Activated CD4-positive, alpha-beta T cell treated with anti-CD3 and anti-CD28 coated beads for 36 hours (primary cell): ENCODE results near the gene ITGA11. TPM values are rescaled to one million over a fixed set of nuclear protein-coding genes. Genes with fewer than 3 reads are reported as not detected.
A peak's percentile ranks its signal among the peaks of the same experiment; 100 is the strongest.

Source experiments
- ATAC-seq: fragments of 200-7000 bp; cut with Tn5 transposase; one replicate; pipeline ENCODE4 v1.10.0; 2021; ENCODE audit warnings: mild to moderate bottlenecking, moderate library complexity
- CTCF ChIA-PET: fragments of 350-600 bp; sonication (Branson Sonifier 250); formaldehyde crosslinking; loops from one replicate; lab custom pipeline; 2021; ENCODE audit warnings: antibody characterized with exemption; lab: Charles Lee
- POLR2A ChIA-PET: fragments of 350-600 bp; sonication (Branson Sonifier 250); formaldehyde crosslinking; loops from one replicate; lab custom pipeline; 2021; ENCODE audit warnings: antibody characterized with exemption, inconsistent platforms; lab: Charles Lee
- DNase-seq: peaks from one replicate; pipeline ENCODE4 v3.0.0-alpha.2; 2020
- H3K27ac Mint-ChIP-seq: one replicate; pipeline ENCODE4 v1.8.0; 2021; ENCODE audit warnings: mixed read lengths
- H3K27me3 Mint-ChIP-seq: one replicate; pipeline ENCODE4 v1.8.0; 2021; ENCODE audit warnings: mixed read lengths
- H3K36me3 Mint-ChIP-seq: one replicate; pipeline ENCODE4 v1.8.0; 2021; ENCODE audit warnings: low read depth, mixed read lengths
- H3K4me1 Mint-ChIP-seq: one replicate; pipeline ENCODE4 v1.8.0; 2021; ENCODE audit warnings: mixed read lengths
- H3K4me3 Mint-ChIP-seq: one replicate; pipeline ENCODE4 v1.8.0; 2021; ENCODE audit warnings: mild to moderate bottlenecking, moderate library complexity, mixed read lengths
- H3K9me3 Mint-ChIP-seq: one replicate; pipeline ENCODE4 v1.8.0; 2021; ENCODE audit warnings: low read depth, mixed read lengths
- intact Hi-C, 2 experiments: fragments of 100-400 bp; cut with DNase I in 1 of 2; cut with micrococcal nuclease in 1 of 2; formaldehyde crosslinking; loops; one replicate each; pipeline versions ENCODE4 v1.14.2 to v1.15.1; 2022 to 2024; cut with DNase I, micrococcal nuclease
- total RNA-seq, 2 experiments: library from RNA; stranded (reverse); gene quantifications; one replicate each; pipeline ENCODE4 v1.2.3, GENCODE V29; 2021

The ITGA11 gene
- total RNA-seq, 2 experiments from 2014 or later = 2.9 to 3.2 TPM

- H3K4me1 Mint-ChIP-seq = peaks cover 10% of the 10 kb centered on the region
- ChIA-PET CTCF (interaction anchor here (0.8 to 1.5 kb wide), 3 partner anchors 17 to 182 kb away, joined by 3 read pairs; no protein-coding TSS in a partner anchor), POLR2A (no interaction called here)
Measured at GRCh38 chr15:68367992-68368391, 64.0 kb downstream of the ITGA11 start.

GRCh38 chr15:68367226-68367625 lies 64.7 kb downstream of the ITGA11 start:
- no peak for DNase-seq
- peaks cover 10% of the 10 kb centered on the region for H3K4me1 Mint-ChIP-seq
- no peak for ATAC-seq
- H3K27ac Mint-ChIP-seq = no peak overlapping the region
- no peaks in the 10 kb centered on the region for H3K36me3 Mint-ChIP-seq
- H3K4me3 Mint-ChIP-seq = peak overlapping the region; percentile 4
- no peaks in the 10 kb centered on the region for H3K27me3 Mint-ChIP-seq
- intact Hi-C loops = loop anchor here in 1 of 2 experiments (5.0 kb wide), 1 partner anchor 60 kb away; no protein-coding TSS in a partner anchor
- H3K9me3 Mint-ChIP-seq = no peaks in the 10 kb centered on the region
- POLR2A ChIA-PET = no interaction called here
- CTCF ChIA-PET = interaction anchor here (0.6 kb wide), 1 partner anchor 60 kb away, joined by 5 read pairs; no protein-coding TSS in a partner anchor

More at GRCh38 chr15:68367992-68368391, 64.0 kb downstream of the ITGA11 start:
- no peak for ATAC-seq
- no peak overlapping the region for H3K4me3 Mint-ChIP-seq
- no peak overlapping the region for H3K27ac Mint-ChIP-seq
- DNase-seq = no peak
- no peaks in the 10 kb centered on the region for H3K27me3 Mint-ChIP-seq
- intact Hi-C loops = loop anchor here in 1 of 2 experiments (5.0 kb wide), 1 partner anchor 61 kb away; no protein-coding TSS in a partner anchor
- no peaks in the 10 kb centered on the region for H3K36me3 Mint-ChIP-seq
- no peaks in the 10 kb centered on the region for H3K9me3 Mint-ChIP-seq

- ATAC-seq = no peak
- Mint-ChIP-seq H3K4me3 (peak overlapping the region; percentile 62), H3K27ac (no peak overlapping the region), H3K27me3 (no peaks in the 10 kb centered on the region), H3K9me3 (no peaks in the 10 kb centered on the region), H3K36me3 (no peaks in the 10 kb centered on the region), H3K4me1 (peaks cover 10% of the 10 kb centered on the region)
- no peak for DNase-seq
- CTCF ChIA-PET = interaction anchor here (0.7 to 3.0 kb wide), 2 partner anchors 60 to 618 kb away, joined by 3 to 12 read pairs; no protein-coding TSS in a partner anchor
- POLR2A ChIA-PET = no interaction called here
- intact Hi-C loops = loop anchor here in 1 of 2 experiments (5.0 kb wide), 1 partner anchor 59 kb away; no protein-coding TSS in a partner anchor
Measured at GRCh38 chr15:68366314-68366713, 65.6 kb downstream of the ITGA11 start.

GRCh38 chr15:68365770-68366169 lies 66.2 kb downstream of the ITGA11 start:
- CTCF ChIA-PET = interaction anchor here (0.7 to 3.0 kb wide), 2 partner anchors 60 to 617 kb away, joined by 3 to 12 read pairs; no protein-coding TSS in a partner anchor
- intact Hi-C loops = loop anchor here in 1 of 2 experiments (5.0 kb wide), 1 partner anchor 58 kb away; no protein-coding TSS in a partner anchor
- no peak for ATAC-seq
- Mint-ChIP-seq H3K27ac (peak overlapping the region; percentile 29), H3K27me3 (no peaks in the 10 kb centered on the region), H3K9me3 (no peaks in the 10 kb centered on the region), H3K4me3 (peak overlapping the region; percentile 62), H3K36me3 (no peaks in the 10 kb centered on the region), H3K4me1 (peaks cover 10% of the 10 kb centered on the region)
- no peak for DNase-seq
- POLR2A ChIA-PET = no interaction called here

GRCh38 chr15:68365140-68365745 lies 66.7 kb downstream of the ITGA11 start:
- Mint-ChIP-seq H3K9me3 (no peaks in the 10 kb centered on the region), H3K27ac (peak overlapping the region; percentile 84), H3K4me1 (peaks cover 10% of the 10 kb centered on the region), H3K27me3 (no peaks in the 10 kb centered on the region), H3K36me3 (no peaks in the 10 kb centered on the region), H3K4me3 (peak overlapping the region; percentile 62)
- ATAC-seq = peak; percentile 88
- ChIA-PET POLR2A (no interaction called here), CTCF (interaction anchor here (3.0 kb wide), 1 partner anchor 59 kb away, joined by 12 read pairs; no protein-coding TSS in a partner anchor)
- intact Hi-C loops = loop anchor here in 1 of 2 experiments (5.0 kb wide), 1 partner anchor 58 kb away; no protein-coding TSS in a partner anchor
- DNase-seq = peak; percentile 40

GRCh38 chr15:68364660-68365035 lies 67.3 kb downstream of the ITGA11 start:
- H3K36me3 Mint-ChIP-seq = no peaks in the 10 kb centered on the region
- CTCF ChIA-PET = interaction anchor here (1.1 to 3.0 kb wide), 2 partner anchors 58 to 112 kb away, joined by 3 to 12 read pairs; no protein-coding TSS in a partner anchor
- POLR2A ChIA-PET = no interaction called here
- peaks cover 10% of the 10 kb centered on the region for H3K4me1 Mint-ChIP-seq
- H3K27me3 Mint-ChIP-seq = no peaks in the 10 kb centered on the region
- H3K27ac Mint-ChIP-seq = peak overlapping the region; percentile 84
- H3K4me3 Mint-ChIP-seq = peak overlapping the region; percentile 62
- intact Hi-C loops = loop anchor here in 1 of 2 experiments (5.0 kb wide), 1 partner anchor 57 kb away; no protein-coding TSS in a partner anchor
- H3K9me3 Mint-ChIP-seq = no peaks in the 10 kb centered on the region
- no peak for DNase-seq
- ATAC-seq = no peak

GRCh38 chr15:68364028-68364659 lies 67.8 kb downstream of the ITGA11 start:
- Mint-ChIP-seq H3K4me1 (peaks cover 10% of the 10 kb centered on the region), H3K4me3 (no peak overlapping the region), H3K36me3 (no peaks in the 10 kb centered on the region), H3K9me3 (no peaks in the 10 kb centered on the region), H3K27ac (no peak overlapping the region), H3K27me3 (no peaks in the 10 kb centered on the region)
- ChIA-PET POLR2A (no interaction called here), CTCF (interaction anchor here (1.1 to 3.0 kb wide), 2 partner anchors 58 to 111 kb away, joined by 3 to 12 read pairs; no protein-coding TSS in a partner anchor)
- ATAC-seq (no peak), DNase-seq (no peak)
- intact Hi-C loops = no loop called here

GRCh38 chr15:68363353-68363752 lies 68.6 kb downstream of the ITGA11 start:
- ChIA-PET CTCF (interaction anchor here (3.0 kb wide), 1 partner anchor 57 kb away, joined by 12 read pairs; no protein-coding TSS in a partner anchor), POLR2A (no interaction called here)
- Mint-ChIP-seq H3K4me1 (peaks cover 10% of the 10 kb centered on the region), H3K36me3 (no peaks in the 10 kb centered on the region), H3K4me3 (no peak overlapping the region), H3K9me3 (no peaks in the 10 kb centered on the region), H3K27ac (no peak overlapping the region), H3K27me3 (no peaks in the 10 kb centered on the region)
- intact Hi-C loops = no loop called here
- ATAC-seq (no peak), DNase-seq (no peak)

- DNase-seq = no peak
- Mint-ChIP-seq H3K27ac (no peak overlapping the region), H3K9me3 (no peaks in the 10 kb centered on the region), H3K36me3 (peaks cover 2% of the 10 kb centered on the region), H3K4me1 (peaks cover 10% of the 10 kb centered on the region), H3K27me3 (no peaks in the 10 kb centered on the region), H3K4me3 (no peak overlapping the region)
- intact Hi-C loops = no loop called here
- ATAC-seq = no peak
- POLR2A ChIA-PET = no interaction called here
- CTCF ChIA-PET = interaction anchor here (1.3 kb wide), 1 partner anchor 11 kb away, joined by 3 read pairs; no protein-coding TSS in a partner anchor
Measured at GRCh38 chr15:68362537-68363126, 69.3 kb downstream of the ITGA11 start.

GRCh38 chr15:68360721-68361120 lies 71.2 kb downstream of the ITGA11 start:
- ChIA-PET POLR2A (no interaction called here), CTCF (interaction anchor here (1.1 kb wide), 2 partner anchors 14 to 54 kb away, joined by 3 read pairs; no protein-coding TSS in a partner anchor)
- Mint-ChIP-seq H3K36me3 (peaks cover 4% of the 10 kb centered on the region), H3K27me3 (no peaks in the 10 kb centered on the region), H3K9me3 (peaks cover 6% of the 10 kb centered on the region), H3K4me1 (peaks cover 9% of the 10 kb centered on the region), H3K27ac (no peak overlapping the region), H3K4me3 (no peak overlapping the region)
- intact Hi-C loops = no loop called here
- no peak for DNase-seq
- ATAC-seq = no peak

- no peaks in the 10 kb centered on the region for H3K27me3 Mint-ChIP-seq
- intact Hi-C loops = no loop called here
- H3K36me3 Mint-ChIP-seq = peaks cover 4% of the 10 kb centered on the region
- no peak overlapping the region for H3K4me3 Mint-ChIP-seq
- H3K27ac Mint-ChIP-seq = no peak overlapping the region
- DNase-seq (no peak), ATAC-seq (no peak)
- H3K9me3 Mint-ChIP-seq = peaks cover 6% of the 10 kb centered on the region
- ChIA-PET CTCF (interaction anchor here (1.0 kb wide), 1 partner anchor 50 kb away, joined by 3 read pairs; no protein-coding TSS in a partner anchor), POLR2A (interaction anchor here (0.6 kb wide), 1 partner anchor 37 kb away, joined by 4 read pairs; no protein-coding TSS in a partner anchor)
- H3K4me1 Mint-ChIP-seq = peaks cover 24% of the 10 kb centered on the region
Measured at GRCh38 chr15:68356778-68357177, 75.2 kb downstream of the ITGA11 start.
